Measurements from ENCODE around the gene TFDP1. TPM values are rescaled to one million over a fixed set of nuclear protein-coding genes. Genes with fewer than 3 reads are reported as not detected.

The TFDP1 gene
- total RNA-seq, 2 donors from 2014 or later: 74.8 to 76.1 TPM

GRCh38 chr13:113638173-113638746 is 53.7 kb downstream of the TFDP1 start:
- no peaks in the 10 kb centered on the region for H3K27me3 Mint-ChIP-seq (ENCODE audit: insufficient read depth)
- DNase-seq: peak; percentile 11
- peaks cover 41% of the 10 kb centered on the region for H3K9me3 ChIP-seq (ENCODE audit: control insufficient read depth, low read length)
- TF ChIP-seq CTCF (conservative IDR thresholded peaks at IDR 0.05): no peak
- no peak overlapping the region for H3K4me3 Mint-ChIP-seq
- H3K4me3 ChIP-seq (ENCODE audit: low read length): no peak overlapping the region
- H3K36me3 ChIP-seq (ENCODE audit: control insufficient read depth, insufficient read depth, low read length): peaks cover 92% of the 10 kb centered on the region
- no peaks in the 10 kb centered on the region for H3K27me3 ChIP-seq (ENCODE audit: control insufficient read depth, insufficient read depth, low read length, poor library complexity, severe bottlenecking)
- no peak overlapping the region for H3K27ac ChIP-seq (ENCODE audit: low read depth, low read length)
- no peaks in the 10 kb centered on the region for H3K4me1 ChIP-seq (ENCODE audit: control insufficient read depth, insufficient read depth, low read length)
- no peaks in the 10 kb centered on the region for H3K4me1 Mint-ChIP-seq
- WGBS, 2 experiments (ENCODE audit: insufficient coverage in 1 of 2, insufficient read length in 1 of 2): 95 to 98% methylated on average over 33 to 36 of the region's 37 CpGs
- no peak overlapping the region for H3K27ac Mint-ChIP-seq
- H3K9me3 Mint-ChIP-seq: peaks cover 29% of the 10 kb centered on the region
- no peak overlapping the region for H3K9ac ChIP-seq (ENCODE audit: extremely low read depth, low read length, poor library complexity, severe bottlenecking)
- H3K36me3 Mint-ChIP-seq (ENCODE audit: low read depth): peaks cover 88% of the 10 kb centered on the region

- 92 to 95% methylated on average over 4 to 6 of the region's 8 CpGs for WGBS, 2 experiments (ENCODE audit: insufficient coverage in 1 of 2, insufficient read length in 1 of 2)
- Histone ChIP-seq H3K4me3 (ENCODE audit: low read length) (no peak overlapping the region), H3K27me3 (ENCODE audit: control insufficient read depth, insufficient read depth, low read length, poor library complexity, severe bottlenecking) (no peaks in the 10 kb centered on the region), H3K9ac (ENCODE audit: extremely low read depth, low read length, poor library complexity, severe bottlenecking) (no peak overlapping the region), H3K27ac (ENCODE audit: low read depth, low read length) (no peak overlapping the region), H3K4me1 (ENCODE audit: control insufficient read depth, insufficient read depth, low read length) (no peaks in the 10 kb centered on the region), H3K9me3 (ENCODE audit: control insufficient read depth, low read length) (peaks cover 46% of the 10 kb centered on the region), H3K36me3 (ENCODE audit: control insufficient read depth, insufficient read depth, low read length) (peaks cover 96% of the 10 kb centered on the region)
- peaks cover 87% of the 10 kb centered on the region for H3K36me3 Mint-ChIP-seq (ENCODE audit: low read depth)
- no peak overlapping the region for H3K4me3 Mint-ChIP-seq
- no peaks in the 10 kb centered on the region for H3K27me3 Mint-ChIP-seq (ENCODE audit: insufficient read depth)
- no peaks in the 10 kb centered on the region for H3K4me1 Mint-ChIP-seq
- no peak for TF ChIP-seq CTCF (conservative IDR thresholded peaks at IDR 0.05)
- H3K27ac Mint-ChIP-seq: no peak overlapping the region
- H3K9me3 Mint-ChIP-seq: peaks cover 31% of the 10 kb centered on the region
- peak; percentile 17 for DNase-seq
Observed at GRCh38 chr13:113638806-113639205, 54.3 kb downstream of the TFDP1 start.

GRCh38 chr13:113639616-113640262 is 55.2 kb downstream of the TFDP1 start:
- no peaks in the 10 kb centered on the region for H3K4me1 Mint-ChIP-seq
- H3K9me3 Mint-ChIP-seq: peaks cover 37% of the 10 kb centered on the region
- Histone ChIP-seq H3K27me3 (ENCODE audit: control insufficient read depth, insufficient read depth, low read length, poor library complexity, severe bottlenecking) (no peaks in the 10 kb centered on the region), H3K9me3 (ENCODE audit: control insufficient read depth, low read length) (peaks cover 55% of the 10 kb centered on the region), H3K27ac (ENCODE audit: low read depth, low read length) (no peak overlapping the region), H3K9ac (ENCODE audit: extremely low read depth, low read length, poor library complexity, severe bottlenecking) (no peak overlapping the region), H3K36me3 (ENCODE audit: control insufficient read depth, insufficient read depth, low read length) (peaks cover 87% of the 10 kb centered on the region), H3K4me3 (ENCODE audit: low read length) (no peak overlapping the region), H3K4me1 (ENCODE audit: control insufficient read depth, insufficient read depth, low read length) (no peaks in the 10 kb centered on the region)
- TF ChIP-seq CTCF (conservative IDR thresholded peaks at IDR 0.05): no peak
- H3K4me3 Mint-ChIP-seq: no peak overlapping the region
- no peak overlapping the region for H3K27ac Mint-ChIP-seq
- WGBS, 2 experiments (ENCODE audit: insufficient coverage in 1 of 2, insufficient read length in 1 of 2): 97% methylated on average over 15 to 27 of the region's 27 CpGs
- peak; percentile 35 for DNase-seq
- H3K36me3 Mint-ChIP-seq (ENCODE audit: low read depth): peaks cover 82% of the 10 kb centered on the region
- H3K27me3 Mint-ChIP-seq (ENCODE audit: insufficient read depth): no peaks in the 10 kb centered on the region
